Smooth muscle cell (in vitro differentiated cells): ENCODE measurements around the gene ARHGAP40. TPM values are rescaled to one million over a fixed set of nuclear protein-coding genes. Genes with fewer than 3 reads are reported as not detected.

ENCODE experiments used
- DNase-seq: peaks from one replicate; lab custom pipeline; 2025; ENCODE audit not compliant: unreplicated experiment; lab: John Stamatoyannopoulos, UW
- H2AFZ ChIP-seq: fragments of 200-600 bp; sonication (generic); 2 replicates; pipeline ENCODE4 v1.6.0; 2016; ENCODE audit warnings: antibody characterized with exemption, low read depth, mild to moderate bottlenecking
- H3F3A ChIP-seq: fragments of 200-600 bp; sonication (generic); 2 replicates; pipeline ENCODE4 v1.6.0; 2017; ENCODE audit warnings: antibody characterized with exemption, low read depth
- H3K27ac ChIP-seq: fragments of 200-600 bp; sonication (generic); 2 replicates; pipeline ENCODE4 v1.5.1; 2016; ENCODE audit warnings: low read depth, mild to moderate bottlenecking
- H3K27me3 ChIP-seq: fragments of 200-600 bp; sonication (generic); 2 replicates; pipeline ENCODE4 v1.6.1; 2016; ENCODE audit warnings: low read depth, mild to moderate bottlenecking
- H3K36me3 ChIP-seq: fragments of 200-600 bp; sonication (generic); 2 replicates; pipeline ENCODE4 v1.5.1; 2016; ENCODE audit warnings: low read depth
- H3K4me1 ChIP-seq: fragments of 200-600 bp; sonication (generic); 2 replicates; pipeline ENCODE4 v1.5.1; 2016; ENCODE audit warnings: low read depth
- H3K4me2 ChIP-seq: fragments of 200-600 bp; sonication (generic); 2 replicates; pipeline ENCODE4 v1.6.0; 2016; ENCODE audit warnings: mild to moderate bottlenecking
- H3K4me3 ChIP-seq: fragments of 200-600 bp; sonication (generic); 2 replicates; pipeline ENCODE4 v1.5.1; 2016; ENCODE audit warnings: mild to moderate bottlenecking
- H3K79me2 ChIP-seq: fragments of 200-600 bp; sonication (generic); 2 replicates; pipeline ENCODE4 v1.6.0; 2016; ENCODE audit warnings: low read depth, mild to moderate bottlenecking
- H3K9ac ChIP-seq: fragments of 200-600 bp; sonication (generic); 2 replicates; pipeline ENCODE4 v1.6.0; 2016; ENCODE audit warnings: low read depth
- H3K9me3 ChIP-seq: fragments of 200-600 bp; sonication (generic); replicated peaks from 2 replicates; pipeline ENCODE4 v1.5.1; 2016; ENCODE audit warnings: low read depth
- H4K20me1 ChIP-seq: fragments of 200-600 bp; sonication (generic); 2 replicates; pipeline ENCODE4 v1.6.0; 2016; ENCODE audit warnings: low read depth
- WGBS: methylation state at CpG from one replicate; pipeline ENCODE4 v1.1.7; 2016; ENCODE audit warnings: low lambda C conversion rate; 5-methylcytosine and 5-hydroxymethylcytosine counted together
- polyA plus RNA-seq: library from polyadenylated mRNA; unstranded; fragments of >200 nt; fragmentation: Nextera tagmentation; extraction: Ambion mirVana; gene quantifications from 2 replicates; pipeline ENCODE4 v1.2.1, GENCODE V29; 2016
- total RNA-seq: library from RNA; depleted of rRNA; stranded (reverse); fragments of >200 nt; gene quantifications from 2 replicates; pipeline ENCODE4 v1.2.3, GENCODE V29; 2014
- TF ChIP-seq, protein P1 (sequence below): fragments of 200-600 bp; sonication (generic); IDR thresholded peaks from 2 replicates; pipeline ENCODE4 v1.5.1; 2017; ENCODE audit warnings: borderline replicate concordance, mild to moderate bottlenecking, antibody characterized with exemption; ENCODE audit not compliant: insufficient read depth, poor library complexity, severe bottlenecking

The ARHGAP40 gene
- total and polyA plus RNA-seq, 2 experiments from 2014 or later = 0.22 TPM; not detected in 1

DNA sequence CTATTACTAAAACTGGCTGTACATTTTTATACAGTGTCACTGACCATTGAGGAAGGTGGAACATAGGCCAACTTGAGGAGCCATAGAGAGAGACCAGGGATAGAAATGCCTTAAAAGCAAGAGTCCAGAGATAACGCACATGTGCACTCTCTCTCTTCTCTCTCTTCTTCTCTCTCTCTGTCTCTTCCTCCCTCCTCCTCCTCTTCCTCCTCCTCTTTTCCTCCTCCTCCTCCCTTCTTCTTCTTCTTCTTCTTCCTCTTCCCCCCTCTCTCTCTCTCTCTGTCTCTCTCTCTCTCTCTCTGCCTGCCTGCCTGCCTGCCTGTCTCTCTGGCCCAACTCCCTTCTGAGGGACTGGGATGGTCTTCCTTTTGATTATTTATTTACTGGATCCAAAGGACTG lies 36.9 kb upstream of the ARHGAP40 start:
- H2AFZ ChIP-seq = no peak overlapping the region
- no peaks in the 10 kb centered on the region for H3K27me3 ChIP-seq
- no peaks in the 10 kb centered on the region for H3K9me3 ChIP-seq

DNA sequence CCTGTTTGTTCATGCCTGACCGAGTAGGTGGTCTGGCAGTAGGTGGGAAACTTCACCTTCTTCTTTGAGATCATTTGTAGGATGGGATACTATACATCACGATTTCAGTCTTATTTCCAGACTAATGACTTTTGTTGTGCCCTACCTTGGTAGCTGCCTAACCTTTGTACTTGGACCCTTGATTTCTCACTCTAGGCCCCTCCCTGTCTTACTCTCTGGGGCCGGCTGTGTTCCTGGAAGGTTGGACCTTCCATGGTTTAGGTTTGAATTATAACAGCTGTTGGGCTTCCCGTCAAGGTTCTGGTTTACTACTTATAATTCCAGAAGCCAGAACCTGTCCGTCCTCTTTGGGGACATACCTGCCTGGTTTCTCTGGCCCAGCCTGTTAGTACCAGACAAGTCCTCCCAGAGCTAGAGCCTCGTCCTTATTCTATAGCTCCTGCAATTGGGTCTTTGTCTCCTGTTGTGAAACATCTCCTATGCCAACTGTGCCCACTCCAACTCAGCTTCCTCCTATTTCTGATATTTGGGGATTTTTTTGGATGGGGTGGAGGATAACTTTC lies 35.5 kb upstream of the ARHGAP40 start:
- no peaks in the 10 kb centered on the region for H3K4me1 ChIP-seq
- H3K27ac ChIP-seq = no peak overlapping the region
- peaks cover 47% of the 10 kb centered on the region for H3K36me3 ChIP-seq
- WGBS = 92% methylated on average over 6 of the region's 6 CpGs
- no peak overlapping the region for H2AFZ ChIP-seq
- H3K4me3 ChIP-seq = no peak overlapping the region
- H3K4me2 ChIP-seq = no peak overlapping the region
- H3F3A ChIP-seq = no peaks in the 10 kb centered on the region
- no peak for DNase-seq
- no peaks in the 10 kb centered on the region for H3K27me3 ChIP-seq
- H3K9me3 ChIP-seq = no peaks in the 10 kb centered on the region
- no peaks in the 10 kb centered on the region for H3K79me2 ChIP-seq
- TF ChIP-seq, protein P1, sequence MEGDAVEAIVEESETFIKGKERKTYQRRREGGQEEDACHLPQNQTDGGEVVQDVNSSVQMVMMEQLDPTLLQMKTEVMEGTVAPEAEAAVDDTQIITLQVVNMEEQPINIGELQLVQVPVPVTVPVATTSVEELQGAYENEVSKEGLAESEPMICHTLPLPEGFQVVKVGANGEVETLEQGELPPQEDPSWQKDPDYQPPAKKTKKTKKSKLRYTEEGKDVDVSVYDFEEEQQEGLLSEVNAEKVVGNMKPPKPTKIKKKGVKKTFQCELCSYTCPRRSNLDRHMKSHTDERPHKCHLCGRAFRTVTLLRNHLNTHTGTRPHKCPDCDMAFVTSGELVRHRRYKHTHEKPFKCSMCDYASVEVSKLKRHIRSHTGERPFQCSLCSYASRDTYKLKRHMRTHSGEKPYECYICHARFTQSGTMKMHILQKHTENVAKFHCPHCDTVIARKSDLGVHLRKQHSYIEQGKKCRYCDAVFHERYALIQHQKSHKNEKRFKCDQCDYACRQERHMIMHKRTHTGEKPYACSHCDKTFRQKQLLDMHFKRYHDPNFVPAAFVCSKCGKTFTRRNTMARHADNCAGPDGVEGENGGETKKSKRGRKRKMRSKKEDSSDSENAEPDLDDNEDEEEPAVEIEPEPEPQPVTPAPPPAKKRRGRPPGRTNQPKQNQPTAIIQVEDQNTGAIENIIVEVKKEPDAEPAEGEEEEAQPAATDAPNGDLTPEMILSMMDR = no peak
- no peaks in the 10 kb centered on the region for H4K20me1 ChIP-seq
- no peak overlapping the region for H3K9ac ChIP-seq

More for the DNA sequence above, 36.9 kb upstream of the ARHGAP40 start:
- H3K79me2 ChIP-seq = no peaks in the 10 kb centered on the region
- DNase-seq = no peak
- H3K4me3 ChIP-seq = no peak overlapping the region
- TF ChIP-seq, protein P1 = no peak
- no peak overlapping the region for H3K9ac ChIP-seq
- no peaks in the 10 kb centered on the region for H3F3A ChIP-seq
- H3K4me1 ChIP-seq = no peaks in the 10 kb centered on the region
- no peak overlapping the region for H3K4me2 ChIP-seq
- H4K20me1 ChIP-seq = no peaks in the 10 kb centered on the region
- H3K36me3 ChIP-seq = peaks cover 41% of the 10 kb centered on the region
- WGBS = 100% methylated on average over 1 of the region's 1 CpG
- H3K27ac ChIP-seq = no peak overlapping the region

DNA sequence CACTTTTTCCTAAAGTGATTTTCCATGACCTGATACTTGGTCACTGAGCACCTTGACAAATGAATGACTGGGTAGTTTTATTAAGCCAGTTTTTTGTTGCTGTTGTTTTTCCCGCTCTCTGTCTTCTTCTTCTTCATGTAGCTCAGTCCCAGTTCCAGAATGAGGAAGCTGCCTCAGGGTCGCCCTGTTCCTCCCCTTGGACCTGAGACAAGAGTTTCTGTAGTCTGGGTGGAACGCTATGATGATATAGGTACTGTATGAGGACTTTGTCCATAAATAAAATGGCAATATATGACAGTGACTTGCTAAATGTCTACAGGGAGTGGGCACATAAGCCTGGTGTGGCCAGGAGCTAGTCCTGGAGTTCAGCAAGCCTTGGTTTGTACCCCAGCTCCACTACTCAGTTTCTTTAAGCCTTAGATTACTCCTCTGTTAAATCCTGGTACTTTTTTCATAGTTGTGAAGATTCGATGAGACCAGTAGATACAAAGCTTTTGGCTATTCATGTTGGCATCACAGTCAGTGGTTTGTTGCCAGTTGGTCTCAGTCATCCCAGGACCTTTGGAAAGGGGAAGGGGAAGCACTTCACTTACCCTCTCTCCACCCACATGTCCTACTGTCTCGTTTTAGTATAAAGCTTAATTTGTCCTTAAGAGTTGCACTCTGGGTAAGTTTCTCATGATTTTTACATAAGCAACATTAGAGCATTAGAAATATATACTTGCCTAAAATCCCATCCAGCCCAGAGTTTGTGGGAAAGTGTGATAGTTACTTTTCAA lies 31.7 kb upstream of the ARHGAP40 start:
- no peak for DNase-seq
- TF ChIP-seq, protein P1 = no peak
- Histone ChIP-seq H4K20me1 (no peaks in the 10 kb centered on the region), H3K36me3 (peaks cover 51% of the 10 kb centered on the region), H3K4me2 (no peak overlapping the region), H3K9ac (no peak overlapping the region), H3K79me2 (no peaks in the 10 kb centered on the region), H3K4me3 (no peak overlapping the region), H3K4me1 (no peaks in the 10 kb centered on the region), H2AFZ (no peak overlapping the region), H3K27ac (no peak overlapping the region), H3K27me3 (no peaks in the 10 kb centered on the region), H3F3A (no peaks in the 10 kb centered on the region), H3K9me3 (no peaks in the 10 kb centered on the region)
- 96% methylated on average over 5 of the region's 5 CpGs for WGBS

DNA sequence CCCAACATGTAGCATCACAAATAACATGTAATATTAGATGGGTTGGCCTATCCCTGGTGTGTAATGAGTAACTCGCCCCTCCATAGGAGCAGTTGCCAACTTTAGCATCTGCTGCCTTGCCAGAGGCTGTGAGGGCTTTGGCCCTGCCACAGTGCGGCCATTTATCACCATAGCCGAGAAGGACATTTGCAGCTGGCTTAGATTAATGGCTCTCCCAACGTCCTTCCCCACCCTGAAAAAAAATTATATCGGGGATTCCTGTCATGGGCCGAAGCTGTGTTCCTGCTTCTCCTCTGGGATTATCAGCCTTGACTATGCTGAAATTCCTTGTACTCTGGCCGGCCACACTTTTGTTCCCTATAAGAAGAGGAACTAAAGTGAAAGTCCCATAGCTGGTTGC lies 28.2 kb upstream of the ARHGAP40 start:
- Histone ChIP-seq H3K36me3 (peaks cover 39% of the 10 kb centered on the region), H2AFZ (no peak overlapping the region), H4K20me1 (no peaks in the 10 kb centered on the region), H3K79me2 (no peaks in the 10 kb centered on the region), H3K4me1 (peaks cover 8% of the 10 kb centered on the region), H3K4me2 (no peak overlapping the region), H3K27me3 (no peaks in the 10 kb centered on the region), H3K9ac (no peak overlapping the region), H3K9me3 (no peaks in the 10 kb centered on the region), H3F3A (no peaks in the 10 kb centered on the region), H3K27ac (no peak overlapping the region), H3K4me3 (no peak overlapping the region)
- no peak for DNase-seq
- WGBS = 93% methylated on average over 7 of the region's 7 CpGs
- TF ChIP-seq, protein P1 = no peak
